Measurements from ENCODE around the gene TCTA.

The TCTA gene

GRCh38 chr3:49411535-49411967, 672 bp upstream of the TCTA start:
- peak; percentile 33 for DNase-seq
- H3K27ac ChIP-seq, result peak overlapping the region; percentile 94

DNA sequence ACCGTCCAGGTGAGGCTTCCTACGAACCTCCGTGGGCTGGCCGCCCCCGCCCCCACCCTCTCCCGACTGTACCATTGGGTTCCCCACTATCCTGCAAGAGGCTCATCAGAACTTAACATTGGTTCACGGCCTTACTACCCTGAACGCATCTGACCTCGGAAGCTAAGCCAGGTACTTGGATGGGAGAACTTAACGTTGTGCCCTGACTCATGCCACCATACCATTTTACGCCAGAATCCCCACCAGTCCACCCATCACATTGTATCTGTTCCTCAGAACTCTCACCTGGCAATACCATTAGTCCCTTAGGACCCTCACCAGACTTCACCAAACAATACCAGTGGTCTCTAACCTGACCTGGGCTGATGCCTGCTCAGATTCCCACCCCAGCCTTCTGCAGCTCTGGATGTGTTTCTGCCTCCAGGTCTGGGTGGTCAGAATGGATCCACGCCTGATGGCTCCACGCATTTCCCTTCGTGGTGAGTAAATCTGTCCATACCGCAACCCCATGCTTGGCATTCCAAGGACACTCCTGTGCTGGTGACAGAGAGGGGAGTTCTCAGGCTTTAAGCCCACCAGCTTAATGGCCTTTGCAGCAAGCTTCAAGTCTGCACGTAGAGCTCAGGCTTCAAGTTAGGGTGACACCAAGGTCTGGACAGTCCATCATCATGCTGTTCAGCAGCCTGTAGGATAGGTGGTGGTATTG, 562 bp downstream of the TCTA start:
- no peak for DNase-seq
- peaks cover 30% of the 10 kb centered on the region for H3K36me3 ChIP-seq
- no peak for TF ChIP-seq CTCF (IDR thresholded peaks at IDR 0.05; ENCODE audit: low read depth, low read length)
- peak overlapping the region; percentile 94 for H3K27ac ChIP-seq
- H3K27me3 ChIP-seq (ENCODE audit: insufficient read depth, low read depth, severe bottlenecking), result no peaks in the 10 kb centered on the region
- H3K4me3 ChIP-seq (ENCODE audit: low read depth, low read length), result peak overlapping the region; percentile 82
- H3K9me3 ChIP-seq (ENCODE audit: severe bottlenecking), result no peaks in the 10 kb centered on the region

More at GRCh38 chr3:49411535-49411967, 672 bp upstream of the TCTA start:
- Histone ChIP-seq H3K36me3 (peaks cover 23% of the 10 kb centered on the region), H3K27me3 (ENCODE audit: insufficient read depth, low read depth, severe bottlenecking) (no peaks in the 10 kb centered on the region), H3K9me3 (ENCODE audit: severe bottlenecking) (no peaks in the 10 kb centered on the region), H3K4me3 (ENCODE audit: low read depth, low read length) (peak overlapping the region; percentile 97)
- no peak for TF ChIP-seq CTCF (IDR thresholded peaks at IDR 0.05; ENCODE audit: low read depth, low read length)

DNA sequence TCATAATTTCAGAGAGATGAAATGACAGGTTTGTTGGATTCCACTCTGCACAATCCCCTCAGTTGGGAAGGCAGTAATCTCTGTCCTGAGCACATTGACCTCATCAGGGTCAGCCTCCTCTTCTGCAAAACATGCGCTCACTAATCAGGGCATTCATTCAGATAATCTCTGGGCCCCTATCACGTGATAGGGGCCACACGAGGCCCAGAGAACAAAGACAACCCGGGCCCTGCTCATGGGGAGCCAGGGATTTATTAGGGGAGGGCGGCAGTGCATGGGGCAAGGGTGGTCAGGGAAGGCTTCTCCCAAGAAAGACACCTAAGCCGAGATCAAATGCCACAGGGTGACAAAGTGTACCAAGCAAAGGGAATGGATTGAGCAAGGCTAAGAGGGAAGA, 1.1 kb downstream of the TCTA start:
- Histone ChIP-seq H3K27ac (peak overlapping the region; percentile 94), H3K4me3 (ENCODE audit: low read depth, low read length) (peak overlapping the region; percentile 82), H3K36me3 (peaks cover 30% of the 10 kb centered on the region), H3K27me3 (ENCODE audit: insufficient read depth, low read depth, severe bottlenecking) (no peaks in the 10 kb centered on the region), H3K9me3 (ENCODE audit: severe bottlenecking) (no peaks in the 10 kb centered on the region)
- DNase-seq, result peak; percentile 78
- TF ChIP-seq CTCF (IDR thresholded peaks at IDR 0.05; ENCODE audit: low read depth, low read length), result no peak

DNA sequence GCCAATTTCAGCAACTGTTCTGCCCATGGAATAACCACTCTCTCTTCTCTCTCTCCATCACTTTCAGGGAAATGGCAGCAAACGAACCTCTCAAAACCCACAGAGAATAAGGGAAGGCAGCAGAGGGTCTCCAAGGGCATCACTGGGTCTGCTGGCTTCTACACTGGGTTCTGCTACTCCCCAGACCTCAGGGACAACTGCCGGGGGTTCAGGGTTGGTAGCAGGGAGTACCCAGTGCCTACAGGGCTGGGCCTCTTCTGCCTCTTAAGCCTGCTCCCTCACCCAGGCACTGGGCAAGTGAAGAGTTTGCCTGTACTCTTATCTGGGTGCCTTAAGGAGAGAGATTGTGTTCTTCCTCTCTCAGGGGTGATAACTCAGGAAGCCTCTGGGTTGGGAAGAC, 2.5 kb downstream of the TCTA start:
- TF ChIP-seq CTCF (IDR thresholded peaks at IDR 0.05; ENCODE audit: low read depth, low read length), result no peak
- 0 out of 2 replicates have a peak overlapping the region, but pooled peaks have one; percentile 7 for H3K27ac ChIP-seq
- no peaks in the 10 kb centered on the region for H3K9me3 ChIP-seq (ENCODE audit: severe bottlenecking)
- H3K27me3 ChIP-seq (ENCODE audit: insufficient read depth, low read depth, severe bottlenecking), result no peaks in the 10 kb centered on the region
- H3K4me3 ChIP-seq (ENCODE audit: low read depth, low read length), result no peak overlapping the region
- no peak for DNase-seq
- peaks cover 32% of the 10 kb centered on the region for H3K36me3 ChIP-seq

- no peak for DNase-seq
- H3K27ac ChIP-seq, result no peak overlapping the region
These were observed 3.8 kb downstream of the TCTA start for GRCh38 chr3:49415931-49416601.

More at GRCh38 chr3:49415931-49416601, 3.8 kb downstream of the TCTA start:
- H3K36me3 ChIP-seq, result peaks cover 33% of the 10 kb centered on the region
- no peak overlapping the region for H3K4me3 ChIP-seq (ENCODE audit: low read depth, low read length)
- no peaks in the 10 kb centered on the region for H3K27me3 ChIP-seq (ENCODE audit: insufficient read depth, low read depth, severe bottlenecking)
- TF ChIP-seq CTCF (IDR thresholded peaks at IDR 0.05; ENCODE audit: low read depth, low read length), result no peak
- H3K9me3 ChIP-seq (ENCODE audit: severe bottlenecking), result no peaks in the 10 kb centered on the region
